Ascending aorta (tissue), 2 donors: Measurements from ENCODE around the gene KRTAP12-3. TPM values are rescaled to one million over a fixed set of nuclear protein-coding genes. Genes with fewer than 3 reads are reported as not detected.
"Not testable (repeated sequence)": the region's sequence is repeated elsewhere in the genome, so short reads cannot be mapped to it uniquely, and the experiment has no call there.

ENCODE experiments used
- DNase-seq, 2 donors: peaks; one replicate each; pipeline ENCODE4 v3.0.0-alpha.2; 2019; ENCODE audit warnings: low spot score in 2 of 2
- H3K27ac ChIP-seq, 2 donors: fragments of 200-600 bp; sonication (generic); one replicate each; pipeline ENCODE4 v1.5.1; 2016 to 2017; ENCODE audit warnings: mild to moderate bottlenecking in 1 of 2
- H3K27me3 ChIP-seq: fragments of 200-600 bp; sonication (generic); one replicate; pipeline ENCODE4 v1.5.1; 2017
- H3K36me3 ChIP-seq, 2 donors: fragments of 200-600 bp; sonication (generic); one replicate each; pipeline ENCODE4 v1.5.1; 2016
- H3K4me1 ChIP-seq, 2 donors: fragments of 200-600 bp; sonication (generic); one replicate each; pipeline ENCODE4 v1.5.1; 2016 to 2017; ENCODE audit warnings: mild to moderate bottlenecking in 1 of 2
- H3K4me3 ChIP-seq, 2 donors: fragments of 200-600 bp; sonication (generic); one replicate each; pipeline ENCODE4 v1.5.1; 2016 to 2017; ENCODE audit warnings: mild to moderate bottlenecking in 1 of 2
- H3K9me3 ChIP-seq, 2 donors: fragments of 200-600 bp; sonication (generic); one replicate each; pipeline ENCODE4 v1.5.1; 2016
- CTCF ChIP-seq, 3 experiments: fragments of 200-600 bp in 2 of 3; fragments of 450-650 bp in 1 of 3; sonication (generic) in 2 of 3; IDR thresholded peaks; one replicate each; pipeline ENCODE4 v1.5.1; 2016 to 2019; ENCODE audit warnings: antibody characterized with exemption in 3 of 3, mild to moderate bottlenecking in 1 of 3, moderate library complexity in 1 of 3
- intact Hi-C: fragments of 100-400 bp; cut with DNase I; formaldehyde crosslinking; loops from one replicate; pipeline ENCODE4 v1.15.1; 2023
- total RNA-seq: library from RNA; depleted of rRNA; stranded (reverse); fragments of >200 nt; gene quantifications from one replicate; pipeline ENCODE4 v1.1.0, GENCODE V29; 2016

Gene KRTAP12-3
- total RNA-seq, 1 donor from 2014 or later, result not detected

GRCh38 chr21:44623575-44623974 is 34.2 kb upstream of the KRTAP12-3 start:
- intact Hi-C loops, result no loop called here
- Histone ChIP-seq H3K27me3 (no peaks in the 10 kb centered on the region), H3K4me3 (no peak overlapping the region), H3K4me1 (no peaks in the 10 kb centered on the region), H3K27ac (no peak overlapping the region), H3K9me3 (peaks cover 0 to 3% of the 10 kb centered on the region in 2 donors), H3K36me3 (no peaks in the 10 kb centered on the region)
- no peak for DNase-seq
- no peak for TF ChIP-seq CTCF (IDR thresholded peaks at IDR 0.05)

- H3K9me3 ChIP-seq, result peaks cover 0 to 15% of the 10 kb centered on the region in 2 donors
- no peaks in the 10 kb centered on the region for H3K36me3 ChIP-seq
- no peak overlapping the region for H3K4me3 ChIP-seq
- no peak for DNase-seq
- no peak for TF ChIP-seq CTCF (IDR thresholded peaks at IDR 0.05)
- intact Hi-C loops, result no loop called here
- H3K4me1 ChIP-seq, result no peaks in the 10 kb centered on the region
- no peaks in the 10 kb centered on the region for H3K27me3 ChIP-seq
- H3K27ac ChIP-seq, result no peak overlapping the region
Observed at GRCh38 chr21:44625756-44626155, 32.0 kb upstream of the KRTAP12-3 start.

- Histone ChIP-seq H3K36me3 (no peaks in the 10 kb centered on the region), H3K4me1 (no peaks in the 10 kb centered on the region), H3K9me3 (peaks cover 0 to 20% of the 10 kb centered on the region in 2 donors), H3K4me3 (no peak overlapping the region), H3K27ac (no peak overlapping the region), H3K27me3 (no peaks in the 10 kb centered on the region)
- TF ChIP-seq CTCF (IDR thresholded peaks at IDR 0.05), result no peak
- intact Hi-C loops, result no loop called here
- DNase-seq, result no peak
Observed at GRCh38 chr21:44626262-44626661, 31.5 kb upstream of the KRTAP12-3 start.

- H3K4me3 ChIP-seq, result no peak within 1 kb of the TSS
- no peak within 1 kb of the TSS for H3K27ac ChIP-seq
- DNase-seq, result no peak
- peaks cover 0 to 24% of the 10 kb centered on the region in 2 donors for H3K9me3 ChIP-seq
- intact Hi-C loops, result no loop called here
- H3K4me1 ChIP-seq, result no peaks in the 10 kb centered on the region
- H3K36me3 ChIP-seq, result no peaks in the 10 kb centered on the region
- no peak for TF ChIP-seq CTCF (IDR thresholded peaks at IDR 0.05)
- no peaks in the 10 kb centered on the region for H3K27me3 ChIP-seq
Observed at GRCh38 chr21:44626673-44627143, 31.0 kb upstream of the KRTAP12-3 start, which contains the start of gene KRTAP10-9. Gene KRTAP10-9 (plus strand): TSS chr21:44627093. CDS start chr21:44627172, 79 bp downstream.

GRCh38 chr21:44627181-44627822 is 30.4 kb upstream of the KRTAP12-3 start:
- H3K4me1 ChIP-seq, intact Hi-C loops, H3K4me3 ChIP-seq, DNase-seq, H3K27ac ChIP-seq, H3K27me3 ChIP-seq, H3K36me3 ChIP-seq: not testable (repeated sequence)
- peaks cover 0 to 30% of the 10 kb centered on the region in 2 donors for H3K9me3 ChIP-seq

- H3K4me1 ChIP-seq, H3K36me3 ChIP-seq, H3K27ac ChIP-seq, intact Hi-C loops, DNase-seq, H3K4me3 ChIP-seq, H3K27me3 ChIP-seq: not testable (repeated sequence)
- H3K9me3 ChIP-seq, result peaks cover 0 to 34% of the 10 kb centered on the region in 2 donors
Observed at GRCh38 chr21:44627831-44628233, 29.9 kb upstream of the KRTAP12-3 start.
